ENCODE data around the gene PSMD8. TPM values are rescaled to one million over a fixed set of nuclear protein-coding genes. Genes with fewer than 3 reads are reported as not detected.

The PSMD8 gene
- total RNA-seq, 1 donor from 2014 or later: 197 TPM

DNA sequence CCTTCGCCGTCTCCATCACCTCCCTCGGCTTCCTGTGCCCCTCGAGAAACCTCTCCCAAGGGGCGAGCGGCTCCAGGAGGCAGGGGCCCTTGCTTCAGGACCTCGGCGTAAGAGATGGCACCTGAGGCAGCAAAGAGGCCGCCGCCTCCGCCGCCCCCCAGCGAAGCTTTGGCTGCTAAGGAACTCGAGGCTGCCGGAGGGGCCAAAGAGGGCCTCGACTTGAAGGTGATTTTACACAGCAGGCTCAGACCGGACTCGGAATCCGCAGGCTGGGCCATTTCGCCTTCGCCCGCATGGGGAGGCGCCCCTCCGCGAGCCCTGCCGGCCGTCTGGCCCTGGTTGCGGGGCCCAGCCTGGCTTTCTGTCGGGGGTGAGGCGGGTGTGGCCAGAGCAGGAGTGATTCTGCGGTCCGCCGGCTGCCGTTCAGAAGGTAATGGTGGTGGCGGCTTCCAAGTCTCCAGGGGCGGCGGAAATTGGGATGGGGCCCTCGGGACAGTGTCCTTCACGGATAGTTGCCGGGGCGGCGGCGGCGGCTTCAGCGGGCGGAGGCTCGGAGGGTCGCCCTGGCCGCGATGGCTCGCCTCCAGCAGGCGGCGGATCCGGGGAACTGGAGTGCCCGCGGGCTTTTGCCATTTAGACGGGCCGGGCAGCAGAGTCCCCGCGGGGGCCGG, 12.1 kb downstream of the PSMD8 start:
- Mint-ChIP-seq H3K36me3 (ENCODE audit: low read depth) (peaks cover 11% of the 10 kb centered on the region), H3K27ac (ENCODE audit: unreplicated experiment) (no peak overlapping the region), H3K4me1 (ENCODE audit: low read depth) (peaks cover 20% of the 10 kb centered on the region), H3K4me3 (ENCODE audit: unreplicated experiment) (no peak overlapping the region), H3K9me3 (ENCODE audit: low read depth) (no peaks in the 10 kb centered on the region), H3K27me3 (ENCODE audit: low read depth) (no peaks in the 10 kb centered on the region)
- DNase-seq (ENCODE audit: low spot score): no peak
- TF ChIP-seq, protein P1, sequence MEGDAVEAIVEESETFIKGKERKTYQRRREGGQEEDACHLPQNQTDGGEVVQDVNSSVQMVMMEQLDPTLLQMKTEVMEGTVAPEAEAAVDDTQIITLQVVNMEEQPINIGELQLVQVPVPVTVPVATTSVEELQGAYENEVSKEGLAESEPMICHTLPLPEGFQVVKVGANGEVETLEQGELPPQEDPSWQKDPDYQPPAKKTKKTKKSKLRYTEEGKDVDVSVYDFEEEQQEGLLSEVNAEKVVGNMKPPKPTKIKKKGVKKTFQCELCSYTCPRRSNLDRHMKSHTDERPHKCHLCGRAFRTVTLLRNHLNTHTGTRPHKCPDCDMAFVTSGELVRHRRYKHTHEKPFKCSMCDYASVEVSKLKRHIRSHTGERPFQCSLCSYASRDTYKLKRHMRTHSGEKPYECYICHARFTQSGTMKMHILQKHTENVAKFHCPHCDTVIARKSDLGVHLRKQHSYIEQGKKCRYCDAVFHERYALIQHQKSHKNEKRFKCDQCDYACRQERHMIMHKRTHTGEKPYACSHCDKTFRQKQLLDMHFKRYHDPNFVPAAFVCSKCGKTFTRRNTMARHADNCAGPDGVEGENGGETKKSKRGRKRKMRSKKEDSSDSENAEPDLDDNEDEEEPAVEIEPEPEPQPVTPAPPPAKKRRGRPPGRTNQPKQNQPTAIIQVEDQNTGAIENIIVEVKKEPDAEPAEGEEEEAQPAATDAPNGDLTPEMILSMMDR (IDR thresholded peaks at IDR 0.05): no peak

DNA sequence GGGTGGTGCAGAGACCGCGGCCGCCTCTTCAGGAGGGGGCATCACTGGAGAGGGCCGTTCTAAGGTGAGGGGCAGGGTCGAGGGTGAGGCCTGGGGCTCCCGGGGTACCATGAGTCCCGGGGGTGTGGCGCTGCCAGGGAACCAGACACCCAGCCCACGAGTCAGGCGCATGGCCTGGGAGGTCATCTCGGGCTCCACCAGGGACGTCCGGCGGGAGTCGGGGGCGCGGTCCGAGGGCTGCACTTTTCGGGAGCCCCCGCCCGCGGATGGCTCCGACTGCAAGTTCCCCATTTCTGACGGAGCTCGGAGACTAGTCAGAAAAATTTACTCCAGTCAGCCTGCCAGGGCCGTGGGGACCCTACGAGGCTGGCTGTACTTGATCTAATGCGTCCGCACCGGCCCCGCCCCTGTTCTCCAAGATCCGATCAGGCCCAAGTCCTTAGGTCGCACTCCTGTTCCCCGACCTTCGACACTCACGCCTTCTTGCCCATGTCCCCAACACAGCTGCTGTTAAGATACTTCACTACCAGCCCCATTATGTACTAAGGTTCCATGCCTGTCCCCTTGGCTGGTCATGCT, 12.7 kb downstream of the PSMD8 start:
- no peak for DNase-seq (ENCODE audit: low spot score)
- Mint-ChIP-seq H3K36me3 (ENCODE audit: low read depth) (peaks cover 5% of the 10 kb centered on the region), H3K27me3 (ENCODE audit: low read depth) (no peaks in the 10 kb centered on the region), H3K9me3 (ENCODE audit: low read depth) (no peaks in the 10 kb centered on the region), H3K27ac (ENCODE audit: unreplicated experiment) (peak overlapping the region; percentile 68), H3K4me1 (ENCODE audit: low read depth) (peaks cover 20% of the 10 kb centered on the region), H3K4me3 (ENCODE audit: unreplicated experiment) (peak overlapping the region; percentile 92)
- TF ChIP-seq, protein P1 (IDR thresholded peaks at IDR 0.05): no peak

DNA sequence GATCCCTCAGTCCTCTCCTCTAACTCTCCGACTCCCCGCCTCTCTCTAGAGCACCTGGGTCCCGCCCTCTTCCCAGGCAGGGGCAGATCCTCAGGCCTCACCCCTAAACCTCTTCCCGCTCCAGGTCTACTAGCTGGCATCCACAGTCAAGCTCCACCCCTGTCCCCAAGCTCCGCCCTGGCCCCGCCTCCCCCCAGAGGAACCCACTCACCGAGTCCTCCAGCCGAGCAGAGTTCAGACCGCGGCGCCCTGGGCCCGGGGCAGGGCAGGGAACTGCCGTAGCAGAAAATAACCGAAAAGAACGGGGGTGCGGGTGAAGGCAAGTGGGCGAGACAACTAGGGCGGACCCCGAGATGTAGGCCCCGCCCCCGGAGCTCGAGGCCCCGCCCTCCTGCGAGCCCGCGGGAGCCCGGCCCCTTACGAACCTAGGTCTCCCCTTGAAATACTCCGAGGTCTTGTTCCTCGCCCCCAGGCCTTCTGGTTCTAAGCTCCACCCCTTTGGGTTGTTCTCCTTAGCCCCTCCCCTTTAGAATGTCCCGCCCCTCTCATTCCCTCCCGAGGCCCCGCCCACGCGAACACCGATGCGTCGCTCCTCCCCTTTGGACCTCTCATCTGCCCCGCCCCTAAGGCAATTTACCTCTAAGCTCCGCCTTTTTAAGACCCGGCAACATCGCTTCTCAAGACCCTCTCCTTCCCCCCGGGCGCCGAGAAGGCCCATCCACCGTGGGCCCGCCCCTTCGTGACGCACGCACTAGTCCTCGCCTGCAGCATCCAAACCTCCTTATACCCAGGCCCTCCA, 13.4 kb downstream of the PSMD8 start, which contains the start of gene GGN:
Gene GGN (minus strand): TSS at position 485 of the 799 bp plus-strand sequence. CDS start 773 bp downstream, outside the sequence.
- Mint-ChIP-seq H3K4me1 (ENCODE audit: low read depth) (peaks cover 20% of the 10 kb centered on the region), H3K36me3 (ENCODE audit: low read depth) (peaks cover 3% of the 10 kb centered on the region), H3K27me3 (ENCODE audit: low read depth) (no peaks in the 10 kb centered on the region), H3K4me3 (ENCODE audit: unreplicated experiment) (peak within 1 kb of the TSS; percentile 92), H3K27ac (ENCODE audit: unreplicated experiment) (peak within 1 kb of the TSS; percentile 96), H3K9me3 (ENCODE audit: low read depth) (no peaks in the 10 kb centered on the region)
- DNase-seq (ENCODE audit: low spot score): no peak
- TF ChIP-seq, protein P1 (IDR thresholded peaks at IDR 0.05): no peak

DNA sequence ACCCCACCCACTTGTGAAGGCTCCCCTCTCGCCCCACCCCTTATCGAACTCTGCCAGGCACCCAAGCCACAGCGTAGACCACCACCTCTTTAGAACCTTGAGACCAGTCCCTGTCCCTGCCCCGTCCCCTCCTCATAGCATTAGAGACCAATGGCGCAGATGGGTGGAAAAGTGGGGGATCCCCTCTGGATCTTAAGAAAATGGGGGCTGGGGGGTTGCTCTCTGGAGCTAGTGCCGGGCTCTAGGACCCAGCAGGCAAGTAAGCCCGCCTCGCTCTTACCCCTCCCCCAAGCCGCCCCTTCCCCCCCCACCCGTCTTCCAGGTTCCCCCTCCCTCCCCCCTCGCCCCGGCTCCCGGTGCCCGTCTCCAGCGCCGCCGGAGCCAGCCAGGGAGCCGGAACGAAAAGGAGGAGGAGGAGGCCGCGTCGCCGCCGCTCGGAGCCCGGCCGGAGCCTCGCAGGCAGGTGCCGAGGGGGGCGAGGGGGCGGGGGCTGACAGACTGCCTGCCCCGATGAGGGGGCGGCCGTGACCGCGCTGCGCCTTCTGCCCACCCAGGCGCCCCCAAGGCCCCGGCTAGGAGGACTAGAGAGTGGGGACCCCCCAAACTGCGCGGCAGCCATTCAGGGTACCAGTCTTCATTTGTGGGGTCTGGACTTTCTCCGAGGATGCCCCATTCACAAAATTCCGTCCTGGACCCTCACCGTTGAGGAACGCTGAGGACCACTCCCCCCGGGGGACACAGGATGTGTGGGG, 14.2 kb downstream of the PSMD8 start, which contains the start of gene SPRED3:
Gene SPRED3 (plus strand): TSS at position 349 of the 752 bp plus-strand sequence. CDS start 1,606 bp downstream, outside the sequence.
- Mint-ChIP-seq H3K4me1 (ENCODE audit: low read depth) (peaks cover 20% of the 10 kb centered on the region), H3K36me3 (ENCODE audit: low read depth) (peaks cover 2% of the 10 kb centered on the region), H3K9me3 (ENCODE audit: low read depth) (no peaks in the 10 kb centered on the region), H3K27ac (ENCODE audit: unreplicated experiment) (peak within 1 kb of the TSS; percentile 96), H3K4me3 (ENCODE audit: unreplicated experiment) (peak within 1 kb of the TSS; percentile 92), H3K27me3 (ENCODE audit: low read depth) (no peaks in the 10 kb centered on the region)
- no peak for DNase-seq (ENCODE audit: low spot score)
- TF ChIP-seq, protein P1 (IDR thresholded peaks at IDR 0.05): no peak

Measured in chondrocyte (in vitro differentiated cells).